ENCODE measurements around the gene CDSN.

Gene CDSN

GRCh38 chr6:31149827-31150447 lies 29.7 kb upstream of the CDSN start:
- no peak for DNase-seq

DNA sequence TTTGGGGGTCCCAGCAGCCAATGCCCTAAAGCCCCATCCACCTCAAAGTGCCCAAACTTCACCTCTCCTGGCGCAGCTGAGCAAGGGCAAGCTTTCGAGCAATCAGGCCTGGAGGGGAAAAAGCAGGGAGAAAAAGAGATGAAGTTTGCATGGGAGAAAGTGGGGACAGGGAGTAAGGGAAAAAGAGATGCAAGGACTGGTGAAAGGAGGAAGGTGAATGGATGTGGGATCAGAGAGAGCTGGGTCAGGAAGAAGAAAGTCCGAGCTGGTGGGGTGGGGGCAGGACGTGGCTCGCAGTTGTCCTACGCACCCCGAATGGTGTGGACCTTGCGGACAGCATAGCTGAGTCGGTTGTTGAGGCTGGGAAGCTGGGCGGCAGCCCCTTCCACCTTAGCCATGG lies 25.1 kb upstream of the CDSN start:
- no peak for DNase-seq

- no peak for DNase-seq
Observed at GRCh38 chr6:31144970-31145340, 24.7 kb upstream of the CDSN start.

DNA sequence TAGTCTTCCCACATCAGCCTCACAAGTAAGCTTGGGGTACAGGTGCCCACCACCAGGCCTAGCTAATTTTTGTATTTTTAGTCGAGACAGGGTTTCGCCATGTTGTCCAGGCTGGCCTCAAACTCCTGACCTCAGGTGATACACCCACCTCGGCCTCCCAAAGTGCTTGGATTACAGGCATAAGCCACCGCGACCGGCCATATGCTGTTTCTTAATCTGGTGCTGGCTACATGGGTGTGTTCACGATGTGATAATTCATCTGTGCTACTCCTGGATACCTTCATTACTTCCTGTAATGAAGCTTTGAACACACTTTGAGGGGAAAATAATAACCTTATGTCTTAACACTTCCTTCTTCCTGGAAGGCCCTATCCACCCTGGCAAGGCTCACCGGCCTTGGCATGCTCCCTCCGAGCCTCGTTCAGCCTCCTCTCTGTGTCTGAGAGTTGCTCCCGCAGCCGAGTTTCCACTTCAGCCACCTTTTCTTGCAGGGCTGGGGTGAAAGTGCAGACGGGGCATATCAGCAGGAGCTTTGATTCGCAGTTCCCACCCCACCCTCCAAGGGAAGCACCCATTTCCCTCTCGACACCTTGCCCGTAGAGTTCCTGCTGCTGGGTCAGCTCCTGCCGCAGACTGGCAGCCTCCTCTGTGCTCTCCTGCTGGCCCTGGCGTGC lies 24.2 kb upstream of the CDSN start:
- DNase-seq = no peak

- DNase-seq = no peak
Observed at GRCh38 chr6:31143148-31143547, 22.9 kb upstream of the CDSN start.

- no peak for DNase-seq
Observed at GRCh38 chr6:31142361-31142761, 22.1 kb upstream of the CDSN start.

- no peak for DNase-seq
Observed at GRCh38 chr6:31140643-31141042, 20.4 kb upstream of the CDSN start.

DNA sequence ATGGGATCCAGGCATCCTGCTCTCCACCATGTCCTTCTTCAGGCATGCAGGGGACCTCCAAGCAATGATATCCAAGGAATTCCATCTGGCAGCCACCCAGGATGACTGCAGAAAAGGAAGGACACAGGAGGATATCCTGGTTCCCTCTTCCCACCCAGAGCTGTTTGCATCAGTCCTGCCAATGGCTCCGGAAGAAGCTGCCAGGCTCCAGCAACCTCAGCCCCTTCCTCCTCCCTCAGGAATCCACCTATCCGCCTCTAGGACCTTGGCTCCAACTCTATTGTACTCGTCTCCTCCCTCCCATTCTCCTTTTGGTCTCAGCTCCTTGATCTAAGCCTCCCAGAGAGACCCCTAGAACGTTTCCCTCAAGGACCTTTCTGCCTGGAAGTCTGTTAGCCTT lies 19.4 kb upstream of the CDSN start:
- DNase-seq = no peak

GRCh38 chr6:31138982-31139381 lies 18.7 kb upstream of the CDSN start, which contains the start of gene PSORS1C2:
PSORS1C2 (minus strand) TSS chr6:31139066; CDS start chr6:31139026, 40 bp downstream.
- no peak for DNase-seq

DNA sequence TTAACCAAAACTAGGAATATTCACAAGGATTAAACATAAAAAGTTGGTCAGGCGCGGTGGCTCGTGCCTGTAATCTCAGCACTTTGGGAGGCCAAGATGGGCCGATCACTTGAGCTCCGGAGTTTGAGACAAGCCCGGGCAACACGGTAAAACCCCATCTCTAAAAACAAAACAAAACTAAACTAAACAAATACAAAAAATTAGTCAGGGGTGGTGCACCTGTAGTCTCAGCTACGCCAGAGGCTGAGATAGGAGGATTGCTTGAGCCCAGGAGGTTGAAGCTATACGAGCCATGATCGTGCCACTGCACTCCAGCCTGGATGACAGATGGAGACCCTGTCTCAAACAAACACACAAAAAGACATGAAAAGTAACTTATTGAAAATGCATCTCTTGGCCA lies 15.5 kb upstream of the CDSN start:
- DNase-seq = no peak

GRCh38 chr6:31132806-31133205 lies 12.6 kb upstream of the CDSN start:
- no peak for DNase-seq

DNA sequence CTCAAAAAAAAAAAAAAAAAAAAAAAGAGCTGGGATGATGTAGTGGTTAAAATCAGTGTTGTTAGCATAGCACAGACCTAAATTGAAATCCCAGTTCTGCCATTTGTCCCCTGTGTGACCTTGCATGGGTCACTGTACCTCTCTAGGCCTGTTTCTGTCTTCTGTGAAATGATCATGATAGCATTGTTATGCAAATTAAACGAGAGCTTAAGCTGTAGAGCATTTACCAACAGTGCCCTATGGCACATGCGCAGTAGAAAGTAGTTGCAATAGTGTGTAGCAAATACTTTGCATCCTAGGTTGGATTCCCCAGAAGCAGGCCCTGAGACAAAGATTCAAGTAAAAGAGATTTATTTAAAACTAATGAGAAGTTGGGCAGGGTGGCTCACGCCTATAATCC lies 11.3 kb upstream of the CDSN start:
- DNase-seq = no peak

- DNase-seq = no peak
Observed at GRCh38 chr6:31130751-31131150, 10.5 kb upstream of the CDSN start.

DNA sequence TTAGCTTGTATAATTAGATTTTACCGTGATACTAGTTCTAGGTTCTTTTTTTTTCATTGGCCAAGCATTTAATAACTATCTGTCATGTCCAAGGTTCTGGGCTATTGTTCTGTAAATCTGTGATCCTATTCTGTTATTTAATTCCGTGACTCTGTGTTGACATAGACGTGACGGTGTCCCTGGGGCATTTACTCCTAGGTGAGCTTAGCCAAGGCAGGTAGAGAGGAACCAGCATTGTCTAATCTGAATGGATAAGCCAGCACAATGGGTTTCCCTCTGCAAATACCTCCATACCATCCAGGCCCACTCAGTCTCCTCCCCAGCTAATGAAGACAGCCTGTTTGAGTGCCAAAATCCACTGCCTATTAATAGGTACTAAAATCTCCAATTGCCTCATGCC lies 8.9 kb upstream of the CDSN start:
- no peak for DNase-seq

GRCh38 chr6:31128093-31128676 lies 7.9 kb upstream of the CDSN start:
- peak in 26 of 58 donors; percentile 2 to 59 (median 18) for DNase-seq

DNA sequence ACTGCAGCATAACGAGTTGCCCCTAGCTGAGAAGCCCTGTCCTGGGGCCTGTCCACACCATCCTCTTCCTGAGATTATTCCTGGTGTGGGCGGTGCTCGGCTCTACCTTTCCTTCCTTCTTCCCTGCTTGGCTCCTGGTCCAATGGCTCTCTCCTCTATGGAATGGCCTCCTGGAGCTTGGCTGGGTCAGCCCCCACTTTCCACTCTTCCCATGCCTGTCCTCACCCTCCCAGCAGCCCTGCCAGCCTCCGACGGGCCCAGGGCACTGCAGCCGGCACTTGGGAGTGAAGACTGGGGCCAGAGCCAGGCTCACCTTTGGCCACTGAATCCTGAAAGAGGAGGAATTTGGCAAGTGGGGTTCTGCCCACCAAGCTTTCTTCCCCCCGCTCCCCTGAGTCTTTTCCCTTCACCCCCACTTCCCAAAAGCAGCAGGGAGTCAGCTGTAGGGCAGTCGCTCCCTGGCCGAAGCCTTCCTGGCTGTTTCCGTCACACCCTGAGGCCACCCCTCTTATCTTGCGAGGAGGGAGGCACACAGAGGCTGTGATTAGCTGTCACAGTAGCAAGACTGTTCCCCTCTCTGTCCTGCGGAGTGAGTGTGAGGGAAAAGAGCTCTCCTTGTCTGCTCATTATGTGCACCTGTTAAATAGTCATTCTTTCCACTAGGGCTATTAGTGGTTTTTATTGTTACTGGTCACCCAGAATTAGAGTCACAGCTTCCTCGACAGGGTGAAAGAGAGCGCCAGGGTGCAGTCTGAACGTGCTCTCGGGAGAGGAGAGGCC lies 6.3 kb upstream of the CDSN start:
- DNase-seq = no peak

- no peak for DNase-seq
Observed at GRCh38 chr6:31125586-31126363, 5.5 kb upstream of the CDSN start.

DNA sequence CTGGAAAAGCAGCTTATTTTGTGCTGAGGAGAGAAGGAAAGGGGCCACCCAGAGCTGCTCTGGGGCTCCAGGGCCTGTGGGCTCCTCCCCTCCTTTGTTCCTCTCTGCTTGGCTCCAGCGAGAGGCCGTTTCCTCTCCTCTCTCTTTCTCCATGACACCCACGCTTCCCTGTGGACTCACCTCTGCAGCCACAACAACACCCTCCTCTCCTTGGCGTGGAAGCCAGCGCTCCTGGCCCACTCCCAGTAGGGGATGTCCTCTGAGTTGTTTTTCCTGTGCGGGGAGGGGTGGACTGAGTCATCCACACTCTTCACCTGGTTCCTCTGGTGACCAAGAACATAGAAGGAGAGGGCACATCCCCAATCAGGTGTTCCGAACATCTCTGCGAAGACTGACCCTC lies 4.9 kb upstream of the CDSN start:
- no peak for DNase-seq

DNA sequence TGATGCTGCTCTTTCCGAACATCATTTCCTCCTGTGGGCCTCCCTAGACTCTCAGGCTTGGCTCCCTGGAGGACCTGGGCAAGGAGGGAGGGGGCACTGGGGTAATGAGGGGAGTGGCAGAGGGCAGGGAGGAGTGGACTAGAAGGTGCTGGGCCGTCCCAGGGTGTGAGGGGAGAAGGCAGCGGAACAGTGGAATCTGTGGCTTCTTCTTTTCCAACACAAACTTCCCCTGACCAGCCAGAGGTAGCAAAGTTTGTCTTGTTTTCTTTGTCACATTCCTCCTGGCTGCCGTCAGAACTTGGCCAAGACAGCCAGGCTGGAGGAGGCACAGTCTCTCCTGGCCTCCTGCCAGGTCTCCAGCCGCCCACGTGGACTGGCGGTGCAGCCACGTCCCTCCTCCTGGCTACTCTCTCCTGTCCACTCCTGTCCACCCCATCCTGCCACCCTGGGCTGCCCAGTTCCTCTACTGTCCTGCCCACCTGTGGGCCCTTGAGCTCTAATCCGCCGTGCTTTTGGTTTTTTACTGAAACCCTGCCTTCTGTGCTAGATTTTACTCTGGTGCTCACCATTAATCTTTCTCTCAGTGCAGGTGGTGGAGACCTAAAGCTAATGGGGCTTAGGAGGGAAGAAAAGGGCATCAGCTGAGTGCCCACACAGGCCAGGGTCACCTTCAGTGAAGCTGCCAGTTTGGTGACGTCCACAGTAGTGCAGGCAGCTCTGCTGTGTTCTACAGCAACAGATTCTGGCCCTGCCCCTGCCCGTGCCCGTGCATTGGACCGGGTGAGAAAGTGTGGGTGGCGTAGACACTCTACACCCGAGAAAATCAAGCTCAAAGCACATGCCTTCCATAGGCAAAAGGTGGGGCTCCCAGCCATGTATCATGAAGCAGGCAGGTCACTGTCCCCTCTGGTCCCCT lies 2.8 kb upstream of the CDSN start:
- peak in 48 of 58 donors; percentile 3 to 64 (median 27) for DNase-seq

DNA sequence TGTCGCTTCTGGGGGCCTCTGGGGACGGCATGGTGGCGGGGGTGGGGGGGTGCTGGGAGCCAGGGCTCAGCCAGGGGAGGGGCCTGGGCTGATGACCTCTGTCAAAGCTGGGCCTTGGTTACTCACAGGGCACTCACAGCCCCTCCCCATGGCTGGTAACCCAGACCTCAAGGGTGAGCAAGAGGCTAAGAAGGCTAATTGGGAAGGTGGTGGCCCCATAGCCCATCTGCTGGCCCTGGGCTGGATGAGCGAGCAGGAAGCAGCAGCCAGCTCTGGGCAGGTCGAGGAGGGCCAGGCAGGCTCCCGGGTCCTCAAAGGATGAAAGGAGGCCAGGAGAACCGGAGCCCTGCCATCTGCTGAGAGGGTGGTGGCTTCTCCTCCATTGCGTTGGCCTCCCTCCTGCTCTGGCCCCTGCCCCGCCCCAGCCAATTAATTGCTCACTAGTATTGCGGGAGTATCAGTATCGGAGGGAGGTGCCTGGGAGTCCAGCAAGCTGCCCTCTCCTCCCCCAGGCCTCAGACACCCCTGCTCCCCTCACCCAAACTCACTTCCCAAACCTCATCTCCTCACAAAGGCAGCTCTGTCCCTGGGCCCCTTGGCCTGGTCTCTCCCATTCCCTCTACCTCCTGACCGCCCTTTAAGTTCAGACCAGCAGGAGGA lies 1.0 kb upstream of the CDSN start:
- no peak for DNase-seq

All from anterior cingulate cortex (tissue), 58 donors.